Measurements from ENCODE around the gene CNIH4.
"Not testable (repeated sequence)": the region's sequence is repeated elsewhere in the genome, so short reads cannot be mapped to it uniquely, and the experiment has no call there.

The CNIH4 gene

GRCh38 chr1:224356685-224357625, at the start of gene CNIH4:
TSS of gene CNIH4 (plus strand) at chr1:224356879. CDS start at chr1:224356925, 46 bp downstream.
- peak; percentile 88 to 91 for DNase-seq

- no peak for DNase-seq
These were observed 48.6 kb upstream of the CNIH4 start for GRCh38 chr1:224308064-224308463.

- not testable (repeated sequence) for DNase-seq
These were observed 45.2 kb upstream of the CNIH4 start for GRCh38 chr1:224311503-224311902.

- DNase-seq: no peak
These were observed 44.7 kb upstream of the CNIH4 start for GRCh38 chr1:224312025-224312424.

- DNase-seq: no peak
These were observed 39.2 kb upstream of the CNIH4 start for GRCh38 chr1:224317383-224318045.

GRCh38 chr1:224321706-224322105, 35.0 kb upstream of the CNIH4 start:
- DNase-seq: no peak

DNA sequence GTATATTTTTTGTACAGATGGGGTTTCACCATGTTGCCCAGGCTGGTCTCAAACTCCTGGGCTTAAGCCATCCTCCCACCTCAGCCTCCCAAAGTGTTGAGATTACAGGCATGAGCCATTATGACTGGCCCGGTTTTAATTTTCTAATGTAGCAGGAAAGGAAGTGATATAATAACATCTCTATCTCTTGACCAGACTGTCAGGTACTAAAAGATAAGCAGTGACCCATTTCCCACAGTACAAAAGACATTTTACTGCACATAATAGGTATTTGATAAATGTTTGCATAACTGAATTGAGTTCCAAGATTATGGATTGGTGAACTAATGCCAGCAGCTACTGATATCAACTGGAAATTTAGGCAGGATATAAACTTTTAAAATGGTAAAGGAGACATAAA, 30.7 kb upstream of the CNIH4 start:
- DNase-seq: no peak

GRCh38 chr1:224328644-224329043, 28.0 kb upstream of the CNIH4 start:
- DNase-seq: no peak

DNA sequence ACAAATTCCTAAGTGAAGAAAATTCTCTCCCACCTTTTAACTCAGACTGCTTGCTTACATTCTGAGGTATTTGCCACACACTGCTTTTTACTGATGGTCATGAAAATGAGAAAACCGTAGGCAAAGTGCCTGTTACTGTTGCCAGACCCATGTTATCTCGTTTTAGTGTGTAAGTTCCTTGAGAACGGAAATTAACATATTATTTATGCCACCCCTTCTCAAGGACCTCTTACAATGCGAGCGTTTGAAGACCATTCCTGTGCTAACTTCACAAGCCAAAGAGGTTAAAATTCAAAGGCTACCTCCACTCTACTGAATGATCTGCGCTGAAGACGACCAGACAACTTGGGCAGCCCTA, 27.2 kb upstream of the CNIH4 start:
- no peak for DNase-seq

DNA sequence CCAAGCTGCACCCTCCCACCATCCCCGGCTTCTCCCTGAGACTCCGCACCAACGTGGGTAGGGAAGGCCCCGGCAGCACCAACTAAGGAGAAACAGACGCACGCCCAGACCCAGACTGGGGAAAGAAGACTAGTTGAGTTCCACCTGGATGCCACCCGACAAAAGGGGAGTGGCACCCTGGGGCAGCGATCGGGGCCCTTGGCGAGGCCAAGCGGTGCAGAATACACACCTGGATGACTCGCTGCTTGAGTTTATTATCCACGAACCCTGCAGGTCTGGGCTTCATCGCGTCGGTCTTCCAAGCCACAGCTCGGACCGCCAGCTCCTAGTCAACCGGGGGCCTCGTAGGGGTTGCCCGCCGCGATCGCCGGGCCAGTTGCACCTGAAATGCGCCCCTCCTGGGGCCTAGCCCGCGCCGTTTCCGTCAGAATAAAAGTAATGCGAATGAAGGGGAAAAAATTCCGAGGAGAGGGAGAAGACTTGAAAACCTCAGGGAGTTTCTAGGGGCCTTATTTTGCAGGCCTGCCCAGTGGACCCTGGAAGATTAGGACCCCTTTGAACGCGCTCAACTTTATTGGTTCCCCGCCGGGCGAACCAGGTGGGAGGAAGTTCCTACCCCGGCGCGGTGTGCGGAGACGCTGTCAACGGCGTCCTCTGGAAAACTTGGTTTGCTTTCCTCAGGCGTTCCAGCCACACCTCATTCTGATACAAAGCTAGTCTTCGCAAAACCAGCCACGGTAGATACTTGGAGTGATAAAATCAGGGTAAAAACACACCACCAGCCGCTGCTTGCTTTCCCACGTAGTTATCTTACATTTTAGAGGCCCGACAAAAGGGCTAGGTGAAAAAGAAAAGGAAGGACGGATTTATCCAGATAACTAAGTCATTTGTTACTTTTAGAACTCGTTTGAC, 26.6 kb upstream of the CNIH4 start, which contains the start of gene NVL:
Gene NVL (minus strand): TSS at position 331 of the 912 bp plus-strand sequence. CDS start 45 bp downstream, at position 286.
- DNase-seq: peak in 1 of 2 experiments; percentile 68

- no peak for DNase-seq
These were observed 25.4 kb upstream of the CNIH4 start for GRCh38 chr1:224331326-224331725.

DNA sequence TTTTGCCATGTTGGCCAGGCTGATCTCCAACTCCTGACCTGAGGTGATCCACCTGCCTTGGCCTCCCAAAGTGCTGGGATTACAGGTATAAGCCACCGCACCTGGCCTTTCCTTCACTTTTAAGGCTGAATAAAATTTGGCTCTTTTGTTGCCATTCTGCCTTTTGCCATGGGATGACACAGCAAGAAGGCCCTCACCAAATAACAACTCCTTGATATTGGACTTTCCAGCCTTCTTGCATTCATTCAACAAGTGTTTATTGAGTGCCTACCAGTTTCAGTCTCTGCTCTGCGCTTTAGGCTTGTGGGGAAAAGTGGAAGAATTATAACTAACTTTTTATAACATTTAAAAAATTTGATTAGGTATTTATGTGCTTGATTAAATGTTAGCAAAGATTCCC, 24.9 kb upstream of the CNIH4 start:
- no peak for DNase-seq

DNA sequence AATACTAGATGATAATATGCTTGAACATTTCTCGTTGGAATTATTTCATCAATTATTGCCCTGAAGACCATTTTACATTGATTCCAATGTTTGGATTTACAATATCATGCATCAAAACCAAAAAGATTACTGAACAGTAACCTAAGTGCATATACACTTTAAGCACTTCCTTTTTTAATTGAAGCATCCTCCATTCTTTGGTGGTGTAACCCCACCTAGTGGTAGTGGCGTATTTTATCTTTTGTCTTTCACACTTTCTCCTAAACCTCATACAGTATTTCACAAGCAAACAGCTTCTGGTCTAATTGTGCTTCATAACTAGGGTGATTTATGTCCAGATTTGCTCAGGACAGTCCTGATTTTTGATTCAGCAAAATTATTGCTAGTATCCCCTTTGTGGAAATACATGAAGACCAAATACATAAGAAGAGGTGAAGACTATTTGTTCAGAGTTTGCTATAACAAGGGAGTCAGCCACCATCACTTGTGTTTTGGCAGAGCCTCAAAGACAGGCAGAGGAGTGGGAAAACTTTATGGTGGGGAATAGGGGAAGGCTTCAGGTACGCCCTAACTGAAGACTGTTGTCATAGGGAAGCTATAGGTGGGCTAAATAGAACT, 23.3 kb upstream of the CNIH4 start:
- peak in 1 of 2 experiments; percentile 7 for DNase-seq

DNA sequence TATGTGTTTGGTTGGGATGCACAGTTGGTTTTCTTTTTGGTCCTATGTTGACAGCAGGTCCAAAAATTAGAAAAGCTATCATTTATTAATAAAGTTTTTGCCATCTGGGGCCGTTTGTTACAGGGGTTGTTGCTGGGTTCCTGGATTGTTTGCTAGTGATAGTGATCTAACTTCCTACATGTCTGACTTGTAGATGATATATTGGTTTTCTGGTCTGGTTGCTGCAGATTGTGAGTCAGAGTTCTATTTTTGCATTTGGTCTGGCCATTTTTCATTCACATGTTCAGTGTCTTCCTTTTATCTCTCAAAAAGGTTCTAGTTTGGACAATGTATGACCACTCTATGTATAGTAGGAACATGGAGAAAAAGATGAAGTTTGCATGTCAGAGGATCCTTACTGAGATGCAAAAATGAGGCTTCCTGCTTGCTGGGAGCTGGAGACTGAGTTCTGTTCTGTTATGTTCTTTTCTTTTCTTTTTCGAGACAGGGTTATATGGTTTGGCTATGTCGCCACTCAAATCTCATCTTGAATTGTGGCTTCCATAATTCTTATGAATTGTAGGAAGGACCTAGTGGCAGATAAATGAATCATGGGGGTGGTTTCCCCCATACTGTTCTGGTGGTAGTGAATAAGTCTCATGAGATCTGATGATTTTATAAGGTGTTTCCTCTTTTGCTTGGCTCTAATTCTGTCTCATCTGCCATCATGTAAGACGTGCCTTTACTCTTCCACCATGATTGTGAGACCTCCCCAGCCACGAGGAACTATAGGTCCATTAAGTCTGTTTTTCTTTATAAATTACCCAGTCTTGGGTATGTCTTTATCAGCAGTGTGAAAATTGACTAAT, 22.5 kb upstream of the CNIH4 start:
- DNase-seq: no peak

GRCh38 chr1:224338150-224338838, 18.4 kb upstream of the CNIH4 start:
- DNase-seq: no peak

DNA sequence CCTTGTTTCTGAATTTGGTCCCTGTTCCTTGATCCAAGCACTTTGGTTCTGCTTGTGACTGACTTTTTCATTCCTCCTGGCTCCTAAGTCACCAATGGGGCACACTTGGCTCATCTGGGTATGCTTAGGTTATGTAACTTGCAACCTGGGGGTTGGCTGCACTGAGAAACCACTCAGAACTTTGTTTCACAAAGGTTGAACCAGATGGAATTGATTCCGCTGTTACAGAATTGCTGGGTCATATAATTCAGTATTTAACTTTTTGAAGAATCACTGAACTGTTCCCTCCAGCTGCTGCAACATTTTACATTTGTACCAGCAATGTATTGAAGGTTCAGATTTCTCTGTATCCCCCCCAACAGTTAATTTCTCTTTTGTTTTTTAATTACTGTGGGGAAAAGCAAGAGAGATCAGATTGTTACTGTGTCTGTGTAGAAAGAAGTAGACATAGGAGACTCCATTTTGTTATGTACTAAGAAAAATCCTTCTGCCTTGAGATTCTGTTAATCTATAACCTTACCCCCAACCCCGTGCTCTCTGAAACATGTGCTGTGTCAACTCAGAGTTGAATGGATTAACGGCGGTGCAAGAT, 17.1 kb upstream of the CNIH4 start:
- no peak for DNase-seq

- DNase-seq: not testable (repeated sequence)
These were observed 16.0 kb upstream of the CNIH4 start for GRCh38 chr1:224340453-224341384.

GRCh38 chr1:224343679-224344078, 13.0 kb upstream of the CNIH4 start:
- DNase-seq: no peak

- no peak for DNase-seq
These were observed 8.5 kb upstream of the CNIH4 start for GRCh38 chr1:224348137-224348536.

Data from cerebellar nuclear complex (tissue), 1 donor.